ENCODE results near the gene LRFN5. TPM values are rescaled to one million over a fixed set of nuclear protein-coding genes. Genes with fewer than 3 reads are reported as not detected.
"Not testable (repeated sequence)": the region's sequence is repeated elsewhere in the genome, so short reads cannot be mapped to it uniquely, and the experiment has no call there.

The LRFN5 gene
- total RNA-seq: 2.1 and 2.9 TPM in 2 replicates
- polyA plus RNA-seq: 0.97 and 2.2 TPM in 2 replicates

GRCh38 chr14:41606532-41607303 is at the start of gene LRFN5:
TSS of gene LRFN5 (plus strand) at chr14:41606876.
- Histone ChIP-seq H3K27ac (no peak within 1 kb of the TSS), H3K27me3 (peaks cover 50% of the 10 kb centered on the region), H3K9me3 (ENCODE audit: low read depth) (no peaks in the 10 kb centered on the region), H3K36me3 (no peaks in the 10 kb centered on the region), H3K4me1 (ENCODE audit: low read depth) (peaks cover 10% of the 10 kb centered on the region), H3K4me3 (peak within 1 kb of the TSS; percentile 80)
- TF ChIP-seq, protein P1, sequence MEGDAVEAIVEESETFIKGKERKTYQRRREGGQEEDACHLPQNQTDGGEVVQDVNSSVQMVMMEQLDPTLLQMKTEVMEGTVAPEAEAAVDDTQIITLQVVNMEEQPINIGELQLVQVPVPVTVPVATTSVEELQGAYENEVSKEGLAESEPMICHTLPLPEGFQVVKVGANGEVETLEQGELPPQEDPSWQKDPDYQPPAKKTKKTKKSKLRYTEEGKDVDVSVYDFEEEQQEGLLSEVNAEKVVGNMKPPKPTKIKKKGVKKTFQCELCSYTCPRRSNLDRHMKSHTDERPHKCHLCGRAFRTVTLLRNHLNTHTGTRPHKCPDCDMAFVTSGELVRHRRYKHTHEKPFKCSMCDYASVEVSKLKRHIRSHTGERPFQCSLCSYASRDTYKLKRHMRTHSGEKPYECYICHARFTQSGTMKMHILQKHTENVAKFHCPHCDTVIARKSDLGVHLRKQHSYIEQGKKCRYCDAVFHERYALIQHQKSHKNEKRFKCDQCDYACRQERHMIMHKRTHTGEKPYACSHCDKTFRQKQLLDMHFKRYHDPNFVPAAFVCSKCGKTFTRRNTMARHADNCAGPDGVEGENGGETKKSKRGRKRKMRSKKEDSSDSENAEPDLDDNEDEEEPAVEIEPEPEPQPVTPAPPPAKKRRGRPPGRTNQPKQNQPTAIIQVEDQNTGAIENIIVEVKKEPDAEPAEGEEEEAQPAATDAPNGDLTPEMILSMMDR (IDR thresholded peaks at IDR 0.05; ENCODE audit: low read depth, low read length): no peak
- peak; percentile 65 to 69 for DNase-seq (ENCODE audit: low read depth in 1 of 2, low spot score in 1 of 2)

DNA sequence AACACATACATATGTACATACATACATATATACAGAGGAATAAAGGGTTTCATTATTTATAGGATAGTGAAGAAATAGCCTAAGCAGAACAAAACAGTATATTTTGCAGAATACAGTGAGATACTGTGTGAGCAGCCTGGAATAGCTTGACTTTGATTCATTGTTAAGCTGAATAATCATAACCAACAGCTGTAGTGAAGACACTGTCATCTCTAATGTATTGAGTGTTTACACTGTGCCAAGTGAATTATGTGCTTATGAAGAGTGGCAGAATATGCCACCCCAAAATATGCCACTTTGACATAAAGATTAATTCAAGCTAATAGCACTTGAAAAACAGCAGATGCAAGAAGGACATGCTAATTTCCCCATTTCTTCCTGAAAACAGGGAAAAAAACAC is 48.2 kb upstream of the LRFN5 start:
- H3K4me3 ChIP-seq: no peak overlapping the region
- DNase-seq (ENCODE audit: low read depth in 1 of 2, low spot score in 1 of 2): no peak
- no peaks in the 10 kb centered on the region for H3K36me3 ChIP-seq
- TF ChIP-seq, protein P1 (IDR thresholded peaks at IDR 0.05; ENCODE audit: low read depth, low read length): no peak
- no peaks in the 10 kb centered on the region for H3K27me3 ChIP-seq
- H3K9me3 ChIP-seq (ENCODE audit: low read depth): no peaks in the 10 kb centered on the region
- H3K27ac ChIP-seq: no peak overlapping the region
- H3K4me1 ChIP-seq (ENCODE audit: low read depth): no peaks in the 10 kb centered on the region

GRCh38 chr14:41566864-41567263 is 39.8 kb upstream of the LRFN5 start:
- not testable (repeated sequence) for H3K36me3 ChIP-seq; DNase-seq (ENCODE audit: low read depth in 1 of 2, low spot score in 1 of 2); H3K4me1 ChIP-seq (ENCODE audit: low read depth); H3K27ac ChIP-seq; H3K4me3 ChIP-seq; H3K27me3 ChIP-seq; H3K9me3 ChIP-seq (ENCODE audit: low read depth)

GRCh38 chr14:41568979-41569378 is 37.7 kb upstream of the LRFN5 start:
- no peaks in the 10 kb centered on the region for H3K27me3 ChIP-seq
- no peaks in the 10 kb centered on the region for H3K9me3 ChIP-seq (ENCODE audit: low read depth)
- no peaks in the 10 kb centered on the region for H3K36me3 ChIP-seq
- peaks cover 3% of the 10 kb centered on the region for H3K4me1 ChIP-seq (ENCODE audit: low read depth)
- TF ChIP-seq, protein P1 (IDR thresholded peaks at IDR 0.05; ENCODE audit: low read depth, low read length): no peak
- DNase-seq (ENCODE audit: low read depth in 1 of 2, low spot score in 1 of 2): no peak
- H3K4me3 ChIP-seq: no peak overlapping the region
- H3K27ac ChIP-seq: no peak overlapping the region

GRCh38 chr14:41570415-41571155 is 36.1 kb upstream of the LRFN5 start:
- DNase-seq (ENCODE audit: low read depth in 1 of 2, low spot score in 1 of 2): peak in 1 of 2 donors; percentile 18
- TF ChIP-seq, protein P1 (IDR thresholded peaks at IDR 0.05; ENCODE audit: low read depth, low read length): no peak
- H3K27me3 ChIP-seq: no peaks in the 10 kb centered on the region
- no peak overlapping the region for H3K4me3 ChIP-seq
- H3K9me3 ChIP-seq (ENCODE audit: low read depth): no peaks in the 10 kb centered on the region
- peaks cover 3% of the 10 kb centered on the region for H3K4me1 ChIP-seq (ENCODE audit: low read depth)
- no peak overlapping the region for H3K27ac ChIP-seq
- no peaks in the 10 kb centered on the region for H3K36me3 ChIP-seq

- DNase-seq (ENCODE audit: low read depth in 1 of 2, low spot score in 1 of 2): peak in 1 of 2 donors; percentile 26
- Histone ChIP-seq H3K4me3 (no peak overlapping the region), H3K27me3 (no peaks in the 10 kb centered on the region), H3K27ac (no peak overlapping the region), H3K9me3 (ENCODE audit: low read depth) (no peaks in the 10 kb centered on the region), H3K4me1 (ENCODE audit: low read depth) (peaks cover 4% of the 10 kb centered on the region), H3K36me3 (no peaks in the 10 kb centered on the region)
- TF ChIP-seq, protein P1 (IDR thresholded peaks at IDR 0.05; ENCODE audit: low read depth, low read length): peak; percentile 8
Measured at GRCh38 chr14:41586237-41586636, 20.4 kb upstream of the LRFN5 start.

All from cardiac muscle cell (in vitro differentiated cells and primary cell).